H9 (cell line): ENCODE measurements around the gene CA5A. TPM values are rescaled to one million over a fixed set of nuclear protein-coding genes. Genes with fewer than 3 reads are reported as not detected.

Experiments used
- DNase-seq: peaks from one replicate; pipeline ENCODE4 v3.0.0-alpha.2; 2017
- H2AFZ ChIP-seq: one replicate; pipeline ENCODE4 v1.6.1; 2013; ENCODE audit warnings: mild to moderate bottlenecking, low read length, control low read depth, moderate library complexity
- H2AK5ac ChIP-seq: 2 replicates; pipeline ENCODE4 v1.6.1; 2013; ENCODE audit warnings: low read length, control low read depth, mixed read lengths; ENCODE audit not compliant: insufficient read length
- H2BK120ac ChIP-seq: one replicate; pipeline ENCODE4 v1.6.1; 2013; ENCODE audit warnings: low read depth, mild to moderate bottlenecking, low read length, control low read depth, inconsistent platforms; ENCODE audit not compliant: poor library complexity, severe bottlenecking
- H2BK12ac ChIP-seq: 2 replicates; pipeline ENCODE4 v1.6.1; 2013; ENCODE audit warnings: low read length, control low read depth, mixed read lengths, low read depth; ENCODE audit not compliant: insufficient read length
- H2BK15ac ChIP-seq: 2 replicates; pipeline ENCODE4 v1.6.1; 2013; ENCODE audit warnings: low read depth, low read length, control low read depth
- H2BK20ac ChIP-seq: one replicate; pipeline ENCODE4 v1.6.1; 2013; ENCODE audit warnings: low read depth, mild to moderate bottlenecking, low read length, control low read depth, inconsistent platforms; ENCODE audit not compliant: poor library complexity, severe bottlenecking
- H2BK5ac ChIP-seq: 2 replicates; pipeline ENCODE4 v1.6.1; 2013; ENCODE audit warnings: low read length, control low read depth, mixed read lengths; ENCODE audit not compliant: insufficient read length
- H3K14ac ChIP-seq: 2 replicates; pipeline ENCODE4 v1.6.1; 2013; ENCODE audit warnings: low read length, control low read depth; ENCODE audit not compliant: insufficient read depth
- H3K18ac ChIP-seq: 2 replicates; pipeline ENCODE4 v1.6.1; 2013; ENCODE audit warnings: low read depth, mild to moderate bottlenecking, mixed read lengths, low read length, control low read depth; ENCODE audit not compliant: insufficient read length
- H3K23ac ChIP-seq: 2 replicates; pipeline ENCODE4 v1.6.1; 2013; ENCODE audit warnings: low read length, control low read depth, mixed read lengths, low read depth; ENCODE audit not compliant: insufficient read length
- H3K23me2 ChIP-seq: 2 replicates; pipeline ENCODE4 v1.6.1; 2013; ENCODE audit warnings: low read depth, mild to moderate bottlenecking, mixed read lengths, low read length, control low read depth; ENCODE audit not compliant: insufficient read length, poor library complexity, severe bottlenecking
- H3K27ac ChIP-seq: 2 replicates; pipeline ENCODE4 v1.5.1; 2013; ENCODE audit warnings: low read length, control low read depth, mixed read lengths, low read depth; ENCODE audit not compliant: insufficient read length
- H3K27me3 ChIP-seq: 2 replicates; pipeline ENCODE4 v1.6.1; 2013; ENCODE audit warnings: low read length, control low read depth, inconsistent platforms; ENCODE audit not compliant: insufficient read depth
- H3K4ac ChIP-seq: 2 replicates; pipeline ENCODE4 v1.6.1; 2013; ENCODE audit warnings: low read depth, mild to moderate bottlenecking, control low read depth, inconsistent platforms, low read length, moderate library complexity
- H3K4me1 ChIP-seq: 2 replicates; pipeline ENCODE4 v1.6.1; 2013; ENCODE audit warnings: low read length, control low read depth, inconsistent platforms; ENCODE audit not compliant: insufficient read depth
- H3K4me2 ChIP-seq: 2 replicates; pipeline ENCODE4 v1.6.1; 2013; ENCODE audit warnings: low read length, control low read depth, mixed read lengths; ENCODE audit not compliant: insufficient read length, insufficient read depth
- H3K56ac ChIP-seq: 2 replicates; pipeline ENCODE4 v1.6.1; 2013; ENCODE audit warnings: low read depth, mild to moderate bottlenecking, mixed read lengths, low read length, control low read depth; ENCODE audit not compliant: insufficient read length
- H3K79me1 ChIP-seq: 2 replicates; pipeline ENCODE4 v1.6.1; 2013; ENCODE audit warnings: low read depth, mild to moderate bottlenecking, moderate library complexity, low read length, control low read depth, inconsistent platforms; ENCODE audit not compliant: insufficient read depth, poor library complexity, severe bottlenecking
- H3K79me2 ChIP-seq: 2 replicates; pipeline ENCODE4 v1.6.1; 2013; ENCODE audit warnings: low read length, control low read depth, inconsistent platforms; ENCODE audit not compliant: insufficient read depth
- H3K9ac ChIP-seq: 2 replicates; pipeline ENCODE4 v1.6.1; 2013; ENCODE audit warnings: low read length, control low read depth, mixed read lengths; ENCODE audit not compliant: insufficient read length; ENCODE audit errors: extremely low read depth
- H3K9me3 ChIP-seq: one replicate; pipeline ENCODE4 v1.6.1; 2013; ENCODE audit warnings: low read depth, low read length, inconsistent platforms; ENCODE audit not compliant: control insufficient read depth
- H3T11ph ChIP-seq: one replicate; pipeline ENCODE4 v1.6.1; 2013; ENCODE audit warnings: mild to moderate bottlenecking, low read length, control low read depth, inconsistent platforms
- H4K20me1 ChIP-seq: one replicate; pipeline ENCODE4 v1.6.1; 2013; ENCODE audit not compliant: control insufficient read depth, insufficient read length, insufficient read depth
- H4K5ac ChIP-seq: 2 replicates; pipeline ENCODE4 v1.6.1; 2013; ENCODE audit warnings: low read depth, mild to moderate bottlenecking, mixed read lengths, low read length, control low read depth; ENCODE audit not compliant: insufficient read length
- H4K8ac ChIP-seq: replicated peaks from 2 replicates; pipeline ENCODE4 v1.6.1; 2013; ENCODE audit warnings: low read length, control low read depth, mixed read lengths, low read depth; ENCODE audit not compliant: insufficient read length
- H4K91ac ChIP-seq: 2 replicates; pipeline ENCODE4 v1.6.1; 2013; ENCODE audit warnings: low read depth, mild to moderate bottlenecking, moderate library complexity, mixed read lengths, low read length, control low read depth; ENCODE audit not compliant: insufficient read length
- H3K27ac Mint-ChIP-seq, 3 experiments: 2 replicates in 2 of 3; 3 replicates in 1 of 3; pipeline ENCODE4 v1.8.0; 2020 to 2021; ENCODE audit warnings: mixed read lengths in 3 of 3, mild to moderate bottlenecking in 1 of 3, moderate library complexity in 1 of 3
- H3K27me3 Mint-ChIP-seq: 2 replicates; pipeline ENCODE4 v1.8.0; 2021; ENCODE audit warnings: low read depth, mild to moderate bottlenecking, moderate library complexity, mixed read lengths
- H3K36me3 Mint-ChIP-seq, 3 experiments: 2 replicates in 2 of 3; 3 replicates in 1 of 3; pipeline ENCODE4 v1.8.0; 2020 to 2021; ENCODE audit warnings: low read depth in 3 of 3, mixed read lengths in 3 of 3; ENCODE audit not compliant: insufficient read depth in 1 of 3
- H3K4me1 Mint-ChIP-seq, 2 experiments: 2 replicates each; pipeline ENCODE4 v1.8.0; 2020; ENCODE audit warnings: mixed read lengths in 2 of 2
- H3K4me3 Mint-ChIP-seq, 2 experiments: 2 replicates in 1 of 2; 3 replicates in 1 of 2; pipeline ENCODE4 v1.8.0; 2020 to 2021; ENCODE audit warnings: mild to moderate bottlenecking in 2 of 2, mixed read lengths in 2 of 2, moderate library complexity in 1 of 2
- H3K9me3 Mint-ChIP-seq, 2 experiments: 2 replicates in 1 of 2; 3 replicates in 1 of 2; pipeline ENCODE4 v1.8.0; 2020; ENCODE audit warnings: mild to moderate bottlenecking in 2 of 2, mixed read lengths in 2 of 2, moderate library complexity in 1 of 2
- WGBS: extraction: QIAGEN DNeasy Blood & Tissue Kit; methylation state at CpG from one replicate; pipeline ENCODE4 v1.1.7; 2013; ENCODE audit warnings: missing lambda C conversion rate, low lambda C conversion rate, mixed read lengths; ENCODE audit not compliant: insufficient read length; ENCODE audit errors: extremely low coverage; 5-methylcytosine and 5-hydroxymethylcytosine counted together
- total RNA-seq: library from RNA; stranded (reverse); gene quantifications from 2 replicates; pipeline ENCODE4 v1.2.1, GENCODE V29; 2021
- TF ChIP-seq, protein P1 (sequence below): fragments of 200-600 bp; sonication (generic); conservative IDR thresholded peaks from 3 replicates; pipeline ENCODE4 v1.8.0; 2021; ENCODE audit warnings: antibody characterized with exemption, mild to moderate bottlenecking

Gene CA5A
- total RNA-seq, 1 experiment from 2014 or later: not detected

- TF ChIP-seq, protein P1, sequence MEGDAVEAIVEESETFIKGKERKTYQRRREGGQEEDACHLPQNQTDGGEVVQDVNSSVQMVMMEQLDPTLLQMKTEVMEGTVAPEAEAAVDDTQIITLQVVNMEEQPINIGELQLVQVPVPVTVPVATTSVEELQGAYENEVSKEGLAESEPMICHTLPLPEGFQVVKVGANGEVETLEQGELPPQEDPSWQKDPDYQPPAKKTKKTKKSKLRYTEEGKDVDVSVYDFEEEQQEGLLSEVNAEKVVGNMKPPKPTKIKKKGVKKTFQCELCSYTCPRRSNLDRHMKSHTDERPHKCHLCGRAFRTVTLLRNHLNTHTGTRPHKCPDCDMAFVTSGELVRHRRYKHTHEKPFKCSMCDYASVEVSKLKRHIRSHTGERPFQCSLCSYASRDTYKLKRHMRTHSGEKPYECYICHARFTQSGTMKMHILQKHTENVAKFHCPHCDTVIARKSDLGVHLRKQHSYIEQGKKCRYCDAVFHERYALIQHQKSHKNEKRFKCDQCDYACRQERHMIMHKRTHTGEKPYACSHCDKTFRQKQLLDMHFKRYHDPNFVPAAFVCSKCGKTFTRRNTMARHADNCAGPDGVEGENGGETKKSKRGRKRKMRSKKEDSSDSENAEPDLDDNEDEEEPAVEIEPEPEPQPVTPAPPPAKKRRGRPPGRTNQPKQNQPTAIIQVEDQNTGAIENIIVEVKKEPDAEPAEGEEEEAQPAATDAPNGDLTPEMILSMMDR: no peak
- no peak overlapping the region for H3T11ph ChIP-seq
- no peak overlapping the region for H2BK20ac ChIP-seq
- H3K4me1 ChIP-seq: no peaks in the 10 kb centered on the region
- H3K27me3 ChIP-seq: no peaks in the 10 kb centered on the region
- no peak overlapping the region for H3K56ac ChIP-seq
- Mint-ChIP-seq H3K9me3 (no peaks in the 10 kb centered on the region), H3K4me1 (peaks cover 0 to 2% of the 10 kb centered on the region in 2 experiments; a peak in 1 of 4 replicates), H3K36me3 (peaks cover 0 to 7% (median 0%) of the 10 kb centered on the region in 3 experiments; a peak in 2 of 7 replicates), H3K27me3 (peaks cover 4% of the 10 kb centered on the region), H3K4me3 (no peak overlapping the region), H3K27ac (no peak overlapping the region)
- H2BK15ac ChIP-seq: no peak overlapping the region
- no peak overlapping the region for H4K5ac ChIP-seq
- H2BK5ac ChIP-seq: no peak overlapping the region
- H2AK5ac ChIP-seq: no peak overlapping the region
- no peak overlapping the region for H4K8ac ChIP-seq
- H3K18ac ChIP-seq: no peak overlapping the region
- no peaks in the 10 kb centered on the region for H3K79me1 ChIP-seq
- H3K4me2 ChIP-seq: no peak overlapping the region
- H3K23me2 ChIP-seq: no peaks in the 10 kb centered on the region
- no peak overlapping the region for H3K27ac ChIP-seq
- H3K14ac ChIP-seq: no peak overlapping the region
- no peak overlapping the region for H3K9ac ChIP-seq
- no peaks in the 10 kb centered on the region for H3K79me2 ChIP-seq
- no peaks in the 10 kb centered on the region for H4K20me1 ChIP-seq
- no CpG with 5 or more reads among the region's 21 CpGs for WGBS
- DNase-seq: no peak
- no peak overlapping the region for H2AFZ ChIP-seq
- no peak overlapping the region for H4K91ac ChIP-seq
- H3K4ac ChIP-seq: no peak overlapping the region
- no peak overlapping the region for H3K23ac ChIP-seq
- H2BK12ac ChIP-seq: no peak overlapping the region
- H3K9me3 ChIP-seq: no peaks in the 10 kb centered on the region
- no peak overlapping the region for H2BK120ac ChIP-seq
Measured at GRCh38 chr16:87891764-87892163, 44.6 kb downstream of the CA5A start.
